Immature natural killer cell (primary cell): Measurements from ENCODE around the gene NME5. TPM values are rescaled to one million over a fixed set of nuclear protein-coding genes. Genes with fewer than 3 reads are reported as not detected.

Experiments
- DNase-seq, 3 donors: peaks; one replicate each; pipeline ENCODE4 v3.0.0; 2022; ENCODE audit warnings: mixed read lengths in 1 of 3
- H3K27ac Mint-ChIP-seq, 6 donors: one replicate each; pipeline ENCODE4 v1.8.0; 2020; ENCODE audit warnings: mixed read lengths in 6 of 6, mild to moderate bottlenecking in 5 of 6, inconsistent platforms in 4 of 6, moderate library complexity in 3 of 6
- H3K27me3 Mint-ChIP-seq, 3 donors: one replicate each; pipeline ENCODE4 v1.8.0; 2020 to 2021; ENCODE audit warnings: low read depth in 3 of 3, mild to moderate bottlenecking in 3 of 3, mixed read lengths in 3 of 3, moderate library complexity in 3 of 3, inconsistent platforms in 1 of 3
- H3K36me3 Mint-ChIP-seq, 3 donors: one replicate each; pipeline ENCODE4 v1.8.0; 2020; ENCODE audit warnings: mixed read lengths in 3 of 3, inconsistent platforms in 2 of 3, mild to moderate bottlenecking in 2 of 3
- H3K4me1 Mint-ChIP-seq, 2 donors: one replicate each; pipeline ENCODE4 v1.8.0; 2020; ENCODE audit warnings: inconsistent platforms in 2 of 2, mild to moderate bottlenecking in 2 of 2, mixed read lengths in 2 of 2, moderate library complexity in 1 of 2
- H3K4me3 Mint-ChIP-seq, 5 donors: one replicate each; pipeline ENCODE4 v1.8.0; 2020; ENCODE audit warnings: mild to moderate bottlenecking in 5 of 5, mixed read lengths in 5 of 5, inconsistent platforms in 3 of 5, moderate library complexity in 3 of 5
- H3K9me3 Mint-ChIP-seq, 6 donors: one replicate each; pipeline ENCODE4 v1.8.0; 2020; ENCODE audit warnings: mild to moderate bottlenecking in 6 of 6, mixed read lengths in 6 of 6, inconsistent platforms in 4 of 6, moderate library complexity in 3 of 6
- polyA plus RNA-seq, 3 donors: library from polyadenylated mRNA; unstranded; fragments of 300-500 nt; fragmentation: Illumina TruSeq; gene quantifications; one replicate each; pipeline ENCODE4 v1.2.3, GENCODE V29; 2021

Gene NME5
- polyA plus RNA-seq, 3 donors from 2014 or later: not detected

- Mint-ChIP-seq H3K36me3 (no peaks in the 10 kb centered on the region), H3K27me3 (peaks cover 3 to 12% (median 3%) of the 10 kb centered on the region in 3 donors), H3K9me3 (peaks cover 0 to 1% (median 0%) of the 10 kb centered on the region in 6 donors), H3K4me3 (no peak overlapping the region), H3K27ac (no peak overlapping the region), H3K4me1 (no peaks in the 10 kb centered on the region)
- DNase-seq: no peak
Measured at GRCh38 chr5:138111181-138111580, 28.0 kb downstream of the NME5 start.

- no peaks in the 10 kb centered on the region for H3K4me1 Mint-ChIP-seq
- DNase-seq: no peak
- H3K9me3 Mint-ChIP-seq: peaks cover 0 to 1% (median 0%) of the 10 kb centered on the region in 6 donors
- peaks cover 3 to 17% (median 3%) of the 10 kb centered on the region in 3 donors for H3K27me3 Mint-ChIP-seq
- H3K36me3 Mint-ChIP-seq: no peaks in the 10 kb centered on the region
- no peak overlapping the region for H3K4me3 Mint-ChIP-seq
- no peak overlapping the region for H3K27ac Mint-ChIP-seq
Measured at GRCh38 chr5:138110266-138110963, 28.8 kb downstream of the NME5 start.

- peaks cover 0 to 1% (median 0%) of the 10 kb centered on the region in 6 donors for H3K9me3 Mint-ChIP-seq
- H3K4me3 Mint-ChIP-seq: no peak overlapping the region
- peaks cover 3 to 17% (median 3%) of the 10 kb centered on the region in 3 donors for H3K27me3 Mint-ChIP-seq
- no peaks in the 10 kb centered on the region for H3K36me3 Mint-ChIP-seq
- DNase-seq: no peak
- no peak overlapping the region for H3K27ac Mint-ChIP-seq
- no peaks in the 10 kb centered on the region for H3K4me1 Mint-ChIP-seq
Measured at GRCh38 chr5:138109463-138110265, 29.6 kb downstream of the NME5 start.

- DNase-seq: no peak
- no peak overlapping the region for H3K4me3 Mint-ChIP-seq
- H3K36me3 Mint-ChIP-seq: no peaks in the 10 kb centered on the region
- H3K4me1 Mint-ChIP-seq: no peaks in the 10 kb centered on the region
- H3K27me3 Mint-ChIP-seq: peaks cover 1 to 15% (median 3%) of the 10 kb centered on the region in 3 donors
- no peak overlapping the region for H3K27ac Mint-ChIP-seq
- peaks cover 0 to 1% (median 0%) of the 10 kb centered on the region in 6 donors for H3K9me3 Mint-ChIP-seq
Measured at GRCh38 chr5:138107213-138107612, 32.0 kb downstream of the NME5 start.

GRCh38 chr5:138105709-138106108 lies 33.5 kb downstream of the NME5 start:
- H3K27me3 Mint-ChIP-seq: peaks cover 0 to 18% (median 0%) of the 10 kb centered on the region in 3 donors
- peaks cover 0 to 1% (median 0%) of the 10 kb centered on the region in 6 donors for H3K9me3 Mint-ChIP-seq
- no peaks in the 10 kb centered on the region for H3K36me3 Mint-ChIP-seq
- no peak overlapping the region for H3K27ac Mint-ChIP-seq
- H3K4me1 Mint-ChIP-seq: no peaks in the 10 kb centered on the region
- no peak overlapping the region for H3K4me3 Mint-ChIP-seq
- DNase-seq: no peak

GRCh38 chr5:138103319-138103637 lies 36.0 kb downstream of the NME5 start:
- no peak overlapping the region for H3K4me3 Mint-ChIP-seq
- H3K36me3 Mint-ChIP-seq: no peaks in the 10 kb centered on the region
- peaks cover 0 to 1% (median 0%) of the 10 kb centered on the region in 6 donors for H3K9me3 Mint-ChIP-seq
- H3K4me1 Mint-ChIP-seq: no peaks in the 10 kb centered on the region
- DNase-seq: no peak
- H3K27me3 Mint-ChIP-seq: peaks cover 2 to 24% (median 4%) of the 10 kb centered on the region in 3 donors
- H3K27ac Mint-ChIP-seq: no peak overlapping the region

- Mint-ChIP-seq H3K4me1 (no peaks in the 10 kb centered on the region), H3K27ac (no peak overlapping the region), H3K9me3 (peaks cover 0 to 1% (median 0%) of the 10 kb centered on the region in 6 donors), H3K4me3 (no peak overlapping the region), H3K36me3 (no peaks in the 10 kb centered on the region), H3K27me3 (peaks cover 2 to 23% (median 4%) of the 10 kb centered on the region in 3 donors)
- DNase-seq: no peak
Measured at GRCh38 chr5:138102454-138103318, 36.5 kb downstream of the NME5 start.

- Mint-ChIP-seq H3K36me3 (no peaks in the 10 kb centered on the region), H3K27ac (no peak overlapping the region), H3K9me3 (no peaks in the 10 kb centered on the region), H3K4me1 (no peaks in the 10 kb centered on the region), H3K27me3 (peaks cover 6 to 14% (median 7%) of the 10 kb centered on the region in 3 donors), H3K4me3 (no peak overlapping the region)
- no peak for DNase-seq
Measured at GRCh38 chr5:138096997-138097828, 42.0 kb downstream of the NME5 start.

- H3K4me3 Mint-ChIP-seq: no peak overlapping the region
- H3K9me3 Mint-ChIP-seq: no peaks in the 10 kb centered on the region
- no peaks in the 10 kb centered on the region for H3K4me1 Mint-ChIP-seq
- H3K27me3 Mint-ChIP-seq: peaks cover 6 to 12% (median 7%) of the 10 kb centered on the region in 3 donors
- DNase-seq: no peak
- H3K36me3 Mint-ChIP-seq: no peaks in the 10 kb centered on the region
- H3K27ac Mint-ChIP-seq: no peak overlapping the region
Measured at GRCh38 chr5:138096363-138096762, 42.9 kb downstream of the NME5 start.

- no peak overlapping the region for H3K27ac Mint-ChIP-seq
- H3K27me3 Mint-ChIP-seq: peaks cover 6 to 9% (median 7%) of the 10 kb centered on the region in 3 donors
- no peaks in the 10 kb centered on the region for H3K36me3 Mint-ChIP-seq
- no peak for DNase-seq
- H3K9me3 Mint-ChIP-seq: no peaks in the 10 kb centered on the region
- no peak overlapping the region for H3K4me3 Mint-ChIP-seq
- no peaks in the 10 kb centered on the region for H3K4me1 Mint-ChIP-seq
Measured at GRCh38 chr5:138095100-138095907, 43.9 kb downstream of the NME5 start.

- Mint-ChIP-seq H3K27me3 (peaks cover 2 to 5% (median 3%) of the 10 kb centered on the region in 3 donors), H3K27ac (no peak overlapping the region), H3K4me1 (no peaks in the 10 kb centered on the region), H3K9me3 (no peaks in the 10 kb centered on the region), H3K36me3 (no peaks in the 10 kb centered on the region), H3K4me3 (no peak overlapping the region)
- no peak for DNase-seq
Measured at GRCh38 chr5:138093036-138093435, 46.2 kb downstream of the NME5 start.

- Mint-ChIP-seq H3K4me3 (no peak overlapping the region), H3K27ac (no peak overlapping the region), H3K4me1 (no peaks in the 10 kb centered on the region), H3K9me3 (no peaks in the 10 kb centered on the region), H3K36me3 (no peaks in the 10 kb centered on the region), H3K27me3 (peaks cover 2 to 4% (median 3%) of the 10 kb centered on the region in 3 donors)
- no peak for DNase-seq
Measured at GRCh38 chr5:138092301-138092700, 46.9 kb downstream of the NME5 start.
